ENCODE measurements around the gene AP4E1.

The AP4E1 gene

GRCh38 chr15:50884540-50884939, 23.9 kb upstream of the AP4E1 start:
- Mint-ChIP-seq H3K4me3 (no peak overlapping the region), H3K36me3 (ENCODE audit: low read depth) (peaks cover 3% of the 10 kb centered on the region), H3K9me3 (peaks cover 3% of the 10 kb centered on the region), H3K27me3 (ENCODE audit: low read depth) (peaks cover 4% of the 10 kb centered on the region), H3K4me1 (peaks cover 13% of the 10 kb centered on the region), H3K27ac (peak overlapping the region; percentile 38 to 79 (median 72))
- TF ChIP-seq CTCF (IDR thresholded peaks at IDR 0.05; ENCODE audit: unreplicated experiment in 3 of 3): no peak

GRCh38 chr15:50886139-50886467, 22.4 kb upstream of the AP4E1 start:
- Mint-ChIP-seq H3K27ac (peak overlapping the region in 1 of 3 experiments; percentile 72), H3K4me3 (no peak overlapping the region), H3K36me3 (ENCODE audit: low read depth) (peaks cover 3% of the 10 kb centered on the region), H3K4me1 (peaks cover 13% of the 10 kb centered on the region), H3K27me3 (ENCODE audit: low read depth) (peaks cover 4% of the 10 kb centered on the region), H3K9me3 (peaks cover 9% of the 10 kb centered on the region)
- TF ChIP-seq CTCF (IDR thresholded peaks at IDR 0.05; ENCODE audit: unreplicated experiment in 3 of 3): no peak

- no peak for TF ChIP-seq CTCF (IDR thresholded peaks at IDR 0.05; ENCODE audit: unreplicated experiment in 3 of 3)
- peaks cover 4% of the 10 kb centered on the region for H3K27me3 Mint-ChIP-seq (ENCODE audit: low read depth)
- H3K27ac Mint-ChIP-seq: no peak overlapping the region
- no peak overlapping the region for H3K4me3 Mint-ChIP-seq
- H3K4me1 Mint-ChIP-seq: peaks cover 13% of the 10 kb centered on the region
- peaks cover 3% of the 10 kb centered on the region for H3K36me3 Mint-ChIP-seq (ENCODE audit: low read depth)
- peaks cover 10% of the 10 kb centered on the region for H3K9me3 Mint-ChIP-seq
Observed at GRCh38 chr15:50886611-50887345, 21.7 kb upstream of the AP4E1 start.

GRCh38 chr15:50888054-50888453, 20.4 kb upstream of the AP4E1 start:
- peaks cover 13% of the 10 kb centered on the region for H3K4me1 Mint-ChIP-seq
- peaks cover 4% of the 10 kb centered on the region for H3K27me3 Mint-ChIP-seq (ENCODE audit: low read depth)
- peaks cover 14% of the 10 kb centered on the region for H3K9me3 Mint-ChIP-seq
- H3K4me3 Mint-ChIP-seq: no peak overlapping the region
- H3K36me3 Mint-ChIP-seq (ENCODE audit: low read depth): peaks cover 4% of the 10 kb centered on the region
- H3K27ac Mint-ChIP-seq: no peak overlapping the region
- TF ChIP-seq CTCF (IDR thresholded peaks at IDR 0.05; ENCODE audit: unreplicated experiment in 3 of 3): no peak

GRCh38 chr15:50889589-50889988, 18.9 kb upstream of the AP4E1 start:
- no peak overlapping the region for H3K27ac Mint-ChIP-seq
- H3K36me3 Mint-ChIP-seq (ENCODE audit: low read depth): peaks cover 12% of the 10 kb centered on the region
- no peak overlapping the region for H3K4me3 Mint-ChIP-seq
- H3K9me3 Mint-ChIP-seq: peaks cover 23% of the 10 kb centered on the region
- H3K4me1 Mint-ChIP-seq: peaks cover 10% of the 10 kb centered on the region
- H3K27me3 Mint-ChIP-seq (ENCODE audit: low read depth): peaks cover 4% of the 10 kb centered on the region
- no peak for TF ChIP-seq CTCF (IDR thresholded peaks at IDR 0.05; ENCODE audit: unreplicated experiment in 3 of 3)

GRCh38 chr15:50890751-50891150, 17.7 kb upstream of the AP4E1 start:
- no peak overlapping the region for H3K4me3 Mint-ChIP-seq
- no peak for TF ChIP-seq CTCF (IDR thresholded peaks at IDR 0.05; ENCODE audit: unreplicated experiment in 3 of 3)
- H3K9me3 Mint-ChIP-seq: peaks cover 26% of the 10 kb centered on the region
- H3K27ac Mint-ChIP-seq: no peak overlapping the region
- peaks cover 12% of the 10 kb centered on the region for H3K36me3 Mint-ChIP-seq (ENCODE audit: low read depth)
- H3K27me3 Mint-ChIP-seq (ENCODE audit: low read depth): peaks cover 6% of the 10 kb centered on the region
- H3K4me1 Mint-ChIP-seq: peaks cover 3% of the 10 kb centered on the region
